NCI-H226 (cell line): ENCODE results near the gene STAT1.

ENCODE experiments used
- DNase-seq: peaks from one replicate; pipeline ENCODE4 v3.0.0-alpha.2; 2015

STAT1 gene

GRCh38 chr2:191013932-191014652 lies at the start of gene STAT1:
STAT1 (minus strand) TSS chr2:191014171; CDS start chr2:191010003, 4,168 bp downstream.
- DNase-seq: peak; percentile 81

- no peak for DNase-seq
Measured at GRCh38 chr2:191063584-191063983, 49.6 kb upstream of the STAT1 start.

- no peak for DNase-seq
Measured at GRCh38 chr2:191061381-191061980, 47.5 kb upstream of the STAT1 start.

GRCh38 chr2:191059308-191059707 lies 45.3 kb upstream of the STAT1 start:
- no peak for DNase-seq

GRCh38 chr2:191056228-191056627 lies 42.3 kb upstream of the STAT1 start:
- no peak for DNase-seq

GRCh38 chr2:191053256-191053655 lies 39.3 kb upstream of the STAT1 start:
- no peak for DNase-seq

GRCh38 chr2:191051825-191052778 lies 38.1 kb upstream of the STAT1 start:
- DNase-seq: peak; percentile 20

- DNase-seq: peak; percentile 33
Measured at GRCh38 chr2:191051177-191051576, 37.2 kb upstream of the STAT1 start.

GRCh38 chr2:191050640-191050987 lies 36.6 kb upstream of the STAT1 start:
- DNase-seq: peak; percentile 86

- peak; percentile 77 for DNase-seq
Measured at GRCh38 chr2:191049728-191050639, 36.0 kb upstream of the STAT1 start.

- DNase-seq: no peak
Measured at GRCh38 chr2:191048073-191048472, 34.1 kb upstream of the STAT1 start.

- no peak for DNase-seq
Measured at GRCh38 chr2:191045141-191045540, 31.2 kb upstream of the STAT1 start.

GRCh38 chr2:191043438-191043837 lies 29.5 kb upstream of the STAT1 start:
- no peak for DNase-seq

- DNase-seq: peak; percentile 81
Measured at GRCh38 chr2:191041418-191042161, 27.6 kb upstream of the STAT1 start.

- no peak for DNase-seq
Measured at GRCh38 chr2:191039616-191040015, 25.6 kb upstream of the STAT1 start.

- no peak for DNase-seq
Measured at GRCh38 chr2:191038741-191039140, 24.8 kb upstream of the STAT1 start.

- DNase-seq: no peak
Measured at GRCh38 chr2:191038241-191038725, 24.3 kb upstream of the STAT1 start.

GRCh38 chr2:191037351-191037750 lies 23.4 kb upstream of the STAT1 start:
- no peak for DNase-seq

GRCh38 chr2:191036363-191036762 lies 22.4 kb upstream of the STAT1 start:
- DNase-seq: no peak

- no peak for DNase-seq
Measured at GRCh38 chr2:191032588-191033429, 18.8 kb upstream of the STAT1 start.

- no peak for DNase-seq
Measured at GRCh38 chr2:191031256-191031655, 17.3 kb upstream of the STAT1 start.
